ENCODE measurements around the gene ST6GALNAC3. TPM values are rescaled to one million over a fixed set of nuclear protein-coding genes. Genes with fewer than 3 reads are reported as not detected.

The ST6GALNAC3 gene
- polyA plus RNA-seq, 1 donor from 2014 or later, result 0.99 TPM

GRCh38 chr1:76583235-76583868 lies 508.8 kb downstream of the ST6GALNAC3 start:
- H3K27ac Mint-ChIP-seq, result no peak overlapping the region
- H3K4me3 Mint-ChIP-seq, result no peak overlapping the region
- no peaks in the 10 kb centered on the region for H3K4me1 Mint-ChIP-seq
- no peaks in the 10 kb centered on the region for H3K9me3 Mint-ChIP-seq
- no peaks in the 10 kb centered on the region for H3K36me3 Mint-ChIP-seq
- no peaks in the 10 kb centered on the region for H3K27me3 Mint-ChIP-seq

- H3K27me3 Mint-ChIP-seq, result no peaks in the 10 kb centered on the region
- no peak overlapping the region for H3K27ac Mint-ChIP-seq
- no peaks in the 10 kb centered on the region for H3K9me3 Mint-ChIP-seq
- no peaks in the 10 kb centered on the region for H3K4me1 Mint-ChIP-seq
- H3K4me3 Mint-ChIP-seq, result no peak overlapping the region
- H3K36me3 Mint-ChIP-seq, result no peaks in the 10 kb centered on the region
These were observed 509.4 kb downstream of the ST6GALNAC3 start for GRCh38 chr1:76583875-76584477.

DNA sequence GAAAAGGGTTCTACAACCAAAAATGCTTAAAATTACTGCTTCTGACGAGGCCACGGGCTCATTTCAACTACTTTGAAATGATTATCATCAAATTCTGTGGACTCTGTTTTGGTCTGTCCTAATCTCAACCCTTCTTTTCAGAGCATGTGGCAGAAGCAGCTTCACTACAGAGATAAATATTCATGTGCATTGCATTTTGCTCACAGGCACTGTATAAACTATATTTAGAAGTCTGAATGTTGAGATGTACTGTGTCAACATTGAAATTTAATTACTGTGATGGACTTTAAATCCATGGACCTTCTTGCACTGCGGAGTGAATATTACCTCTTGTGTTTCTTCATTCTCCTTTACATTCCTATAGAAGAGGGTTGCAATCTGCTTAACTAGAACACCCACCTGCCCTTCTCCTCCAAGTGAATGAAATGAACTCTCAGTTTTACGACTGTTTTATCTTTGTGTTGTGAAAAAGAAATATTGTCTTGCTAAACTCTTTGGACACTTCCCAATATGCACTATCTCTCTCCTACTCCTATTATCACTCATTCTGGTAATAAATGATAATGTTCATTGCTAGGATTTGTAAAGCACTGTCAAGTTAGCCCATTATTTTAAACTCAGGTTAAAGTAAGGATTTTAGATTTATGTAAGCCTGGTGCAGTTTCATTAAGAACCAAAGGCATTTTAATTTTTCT lies 511.6 kb downstream of the ST6GALNAC3 start:
- no peak overlapping the region for H3K27ac Mint-ChIP-seq
- H3K4me1 Mint-ChIP-seq, result no peaks in the 10 kb centered on the region
- H3K9me3 Mint-ChIP-seq, result no peaks in the 10 kb centered on the region
- H3K4me3 Mint-ChIP-seq, result no peak overlapping the region
- no peaks in the 10 kb centered on the region for H3K36me3 Mint-ChIP-seq
- no peaks in the 10 kb centered on the region for H3K27me3 Mint-ChIP-seq

DNA sequence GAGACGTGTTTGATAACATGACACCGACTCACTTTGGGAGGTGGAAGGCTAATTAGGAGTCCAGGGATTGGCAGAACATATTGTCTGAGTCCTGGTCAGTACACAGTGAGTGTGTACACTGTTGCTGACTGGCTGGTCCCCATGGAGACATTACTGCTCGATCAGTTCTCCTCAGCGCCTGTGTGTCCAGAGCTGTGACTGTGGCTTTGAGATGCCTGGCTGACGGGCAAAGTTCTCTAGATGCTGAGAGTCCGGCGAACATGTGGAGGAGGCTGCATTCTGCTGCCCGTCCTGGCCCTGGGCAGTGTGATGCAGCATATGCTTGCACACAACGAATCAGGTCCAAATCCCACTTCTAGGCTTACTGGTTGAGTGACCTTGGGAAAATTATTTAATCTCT lies 512.7 kb downstream of the ST6GALNAC3 start:
- Mint-ChIP-seq H3K4me1 (peaks cover 0 to 1% (median 0%) of the 10 kb centered on the region in 3 donors), H3K9me3 (no peaks in the 10 kb centered on the region), H3K27me3 (no peaks in the 10 kb centered on the region), H3K27ac (no peak overlapping the region), H3K36me3 (no peaks in the 10 kb centered on the region), H3K4me3 (no peak overlapping the region)

- Mint-ChIP-seq H3K27ac (no peak overlapping the region), H3K27me3 (no peaks in the 10 kb centered on the region), H3K4me3 (no peak overlapping the region), H3K36me3 (peaks cover 2% of the 10 kb centered on the region), H3K9me3 (peaks cover 0 to 11% (median 3%) of the 10 kb centered on the region in 3 donors), H3K4me1 (peaks cover 0 to 1% (median 0%) of the 10 kb centered on the region in 3 donors)
These were observed 516.9 kb downstream of the ST6GALNAC3 start for GRCh38 chr1:76591461-76591860.

DNA sequence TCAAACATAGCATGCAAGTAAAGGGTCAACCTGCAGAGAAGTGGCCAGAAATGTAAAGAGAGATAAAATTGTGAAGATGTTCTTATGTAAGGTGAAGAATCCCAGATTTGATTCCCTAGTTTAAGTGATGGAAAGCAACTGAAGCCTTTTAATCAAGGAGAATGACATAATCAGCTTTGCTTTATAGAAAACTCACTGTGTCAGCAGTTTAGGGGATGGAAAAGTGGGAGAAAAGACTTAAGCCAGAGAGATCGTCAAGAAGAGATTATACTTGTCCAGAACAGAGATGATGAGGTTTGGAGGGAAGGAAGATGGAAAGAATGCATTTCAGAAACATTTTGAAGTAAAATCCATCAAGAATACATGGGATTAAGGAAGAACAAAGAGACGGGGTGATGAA lies 517.4 kb downstream of the ST6GALNAC3 start:
- peaks cover 0 to 11% (median 3%) of the 10 kb centered on the region in 3 donors for H3K9me3 Mint-ChIP-seq
- no peak overlapping the region for H3K4me3 Mint-ChIP-seq
- H3K4me1 Mint-ChIP-seq, result peaks cover 0 to 1% (median 0%) of the 10 kb centered on the region in 3 donors
- no peaks in the 10 kb centered on the region for H3K27me3 Mint-ChIP-seq
- no peak overlapping the region for H3K27ac Mint-ChIP-seq
- peaks cover 2% of the 10 kb centered on the region for H3K36me3 Mint-ChIP-seq

DNA sequence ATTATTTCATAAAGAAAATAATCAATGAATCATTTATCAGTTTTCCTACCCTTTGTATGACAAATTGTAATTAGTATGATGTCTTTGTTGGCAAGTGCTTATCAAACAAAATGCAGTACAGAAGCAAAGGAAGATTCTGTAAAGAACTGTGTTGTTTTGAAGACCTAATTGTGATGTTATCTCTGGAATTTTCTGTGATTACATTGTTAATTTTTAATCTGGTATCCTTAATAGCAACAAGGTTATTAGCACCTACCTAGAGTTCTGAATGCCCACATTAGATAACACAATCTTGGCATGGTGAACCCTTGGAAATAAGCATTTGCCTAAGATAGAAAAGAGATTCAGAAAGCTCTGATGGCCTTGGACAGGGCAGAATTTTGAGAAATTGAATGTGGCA lies 518.6 kb downstream of the ST6GALNAC3 start:
- Mint-ChIP-seq H3K4me1 (peaks cover 0 to 1% (median 0%) of the 10 kb centered on the region in 3 donors), H3K36me3 (peaks cover 2% of the 10 kb centered on the region), H3K27ac (no peak overlapping the region), H3K27me3 (no peaks in the 10 kb centered on the region), H3K4me3 (no peak overlapping the region), H3K9me3 (peaks cover 0 to 11% (median 3%) of the 10 kb centered on the region in 3 donors)

- Mint-ChIP-seq H3K27ac (no peak overlapping the region), H3K4me3 (no peak overlapping the region), H3K4me1 (peaks cover 0 to 1% (median 0%) of the 10 kb centered on the region in 3 donors), H3K36me3 (peaks cover 2% of the 10 kb centered on the region), H3K27me3 (no peaks in the 10 kb centered on the region), H3K9me3 (peaks cover 0 to 11% (median 3%) of the 10 kb centered on the region in 3 donors)
These were observed 519.1 kb downstream of the ST6GALNAC3 start for GRCh38 chr1:76593618-76594017.

GRCh38 chr1:76595024-76595423 lies 520.5 kb downstream of the ST6GALNAC3 start:
- no peak overlapping the region for H3K4me3 Mint-ChIP-seq
- no peak overlapping the region for H3K27ac Mint-ChIP-seq
- peaks cover 2% of the 10 kb centered on the region for H3K36me3 Mint-ChIP-seq
- H3K4me1 Mint-ChIP-seq, result peaks cover 0 to 1% (median 0%) of the 10 kb centered on the region in 3 donors
- peaks cover 0 to 11% (median 3%) of the 10 kb centered on the region in 3 donors for H3K9me3 Mint-ChIP-seq
- H3K27me3 Mint-ChIP-seq, result peaks cover 1% of the 10 kb centered on the region

GRCh38 chr1:76601465-76601864 lies 526.9 kb downstream of the ST6GALNAC3 start:
- Mint-ChIP-seq H3K4me1 (peaks cover 0 to 2% (median 0%) of the 10 kb centered on the region in 3 donors), H3K27me3 (peaks cover 1% of the 10 kb centered on the region), H3K4me3 (no peak overlapping the region), H3K27ac (no peak overlapping the region), H3K9me3 (no peaks in the 10 kb centered on the region), H3K36me3 (no peaks in the 10 kb centered on the region)

GRCh38 chr1:76607717-76608116 lies 533.2 kb downstream of the ST6GALNAC3 start:
- Mint-ChIP-seq H3K4me3 (no peak overlapping the region), H3K27ac (no peak overlapping the region), H3K27me3 (no peaks in the 10 kb centered on the region), H3K4me1 (no peaks in the 10 kb centered on the region), H3K9me3 (no peaks in the 10 kb centered on the region), H3K36me3 (peaks cover 4% of the 10 kb centered on the region)

- no peaks in the 10 kb centered on the region for H3K27me3 Mint-ChIP-seq
- peaks cover 4% of the 10 kb centered on the region for H3K36me3 Mint-ChIP-seq
- H3K4me1 Mint-ChIP-seq, result peaks cover 0 to 4% (median 1%) of the 10 kb centered on the region in 3 donors
- H3K27ac Mint-ChIP-seq, result no peak overlapping the region
- no peak overlapping the region for H3K4me3 Mint-ChIP-seq
- no peaks in the 10 kb centered on the region for H3K9me3 Mint-ChIP-seq
These were observed 537.4 kb downstream of the ST6GALNAC3 start for GRCh38 chr1:76611770-76612445.

GRCh38 chr1:76613886-76614285 lies 539.3 kb downstream of the ST6GALNAC3 start:
- Mint-ChIP-seq H3K4me3 (no peak overlapping the region), H3K36me3 (no peaks in the 10 kb centered on the region), H3K4me1 (peaks cover 0 to 4% (median 1%) of the 10 kb centered on the region in 3 donors), H3K27ac (no peak overlapping the region), H3K9me3 (no peaks in the 10 kb centered on the region), H3K27me3 (no peaks in the 10 kb centered on the region)

DNA sequence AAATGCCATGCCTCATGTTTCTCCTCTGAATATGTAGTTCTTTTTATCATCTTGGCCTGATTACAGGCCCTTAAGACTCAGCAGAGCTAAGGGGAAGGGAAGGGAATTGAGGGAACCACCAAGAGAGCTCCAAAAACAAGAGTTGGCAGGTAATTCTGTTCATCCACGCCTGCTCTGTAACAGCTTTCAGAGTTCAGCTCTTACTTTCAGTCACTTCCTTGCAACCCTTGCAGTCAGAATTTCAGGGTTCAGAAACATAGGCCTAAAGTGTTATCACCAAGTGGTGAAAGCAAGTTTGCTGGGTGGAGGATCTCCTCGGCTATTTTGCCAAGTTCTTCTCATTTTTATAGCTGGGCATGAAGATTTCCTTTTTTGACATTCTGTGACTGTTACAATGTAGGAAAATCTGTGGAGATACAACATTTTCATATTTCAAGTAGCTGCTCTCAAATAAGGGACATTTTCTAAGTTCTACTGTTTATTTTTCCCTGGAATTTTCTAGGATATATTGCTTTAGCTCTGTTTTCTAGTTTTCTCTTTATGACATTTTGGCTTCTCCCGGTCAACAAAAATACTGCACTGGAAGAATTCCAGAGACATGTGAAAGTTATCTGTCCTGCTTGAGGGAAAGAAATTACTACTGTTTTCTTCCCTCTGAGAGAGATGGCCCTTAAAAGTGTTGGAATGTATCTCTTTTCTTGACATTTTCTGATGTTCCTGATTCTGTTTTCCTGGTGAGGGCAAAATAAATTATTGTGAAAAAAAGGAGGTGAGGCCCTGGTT lies 540.9 kb downstream of the ST6GALNAC3 start:
- Mint-ChIP-seq H3K27me3 (no peaks in the 10 kb centered on the region), H3K4me1 (peaks cover 0 to 4% (median 1%) of the 10 kb centered on the region in 3 donors), H3K27ac (no peak overlapping the region), H3K4me3 (no peak overlapping the region), H3K9me3 (no peaks in the 10 kb centered on the region), H3K36me3 (no peaks in the 10 kb centered on the region)
